A549 (cell line): ENCODE measurements around the gene KIF1B.

Source experiments
- CTCF ChIP-seq: fragments of >200 bp; sonication (Bioruptor Twin); formaldehyde crosslinking; IDR thresholded peaks from 3 replicates; pipeline ENCODE4 v1.5.1; 2016
- NFE2L2 ChIP-seq: fragments of 150-350 bp; conservative IDR thresholded peaks from 2 replicates; pipeline ENCODE4 v1.6.1; 2014; ENCODE audit warnings: low read length
- POLR2A ChIP-seq: IDR thresholded peaks from 2 replicates; pipeline ENCODE4 v1.6.1; 2012; ENCODE audit warnings: mild to moderate bottlenecking, low read length

DNA sequence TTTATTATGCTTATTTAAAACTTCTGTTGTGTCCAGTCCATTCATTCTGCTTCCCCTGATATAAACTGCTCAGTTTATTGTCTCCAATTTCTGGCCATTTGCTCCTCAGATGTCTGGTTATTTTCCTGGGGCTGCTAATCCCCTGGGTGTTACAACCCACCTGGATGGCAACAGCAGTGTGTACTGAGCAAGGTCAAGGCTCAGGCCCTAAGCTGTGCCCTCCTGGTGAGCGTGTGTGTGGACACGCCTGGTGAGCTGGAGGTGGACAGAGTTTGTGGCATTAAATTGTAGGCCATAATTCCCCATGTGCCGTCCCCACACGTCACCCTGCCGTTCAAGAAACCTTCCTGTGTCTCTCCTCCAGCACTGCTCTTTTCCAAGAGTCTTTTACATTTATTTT lies 18.1 kb upstream of the KIF1B start:
- TF ChIP-seq POLR2A (no peak), NFE2L2 (no peak), CTCF (no peak)
